ENCODE data around the gene VWF.
"Not testable (repeated sequence)": the region's sequence is repeated elsewhere in the genome, so short reads cannot be mapped to it uniquely, and the experiment has no call there.

VWF gene

GRCh38 chr12:6145564-6145963, 21.1 kb upstream of the VWF start:
- no peak for DNase-seq

- DNase-seq: no peak
These were observed 18.8 kb upstream of the VWF start for GRCh38 chr12:6143303-6143675.

GRCh38 chr12:6142368-6143302, 18.2 kb upstream of the VWF start:
- DNase-seq: not testable (repeated sequence)

GRCh38 chr12:6141731-6142367, 17.4 kb upstream of the VWF start:
- not testable (repeated sequence) for DNase-seq

- peak; percentile 9 for DNase-seq
These were observed 16.4 kb upstream of the VWF start for GRCh38 chr12:6140651-6141447.

- no peak for DNase-seq
These were observed 10.6 kb upstream of the VWF start for GRCh38 chr12:6135071-6135470.

- no peak for DNase-seq
These were observed 9.2 kb upstream of the VWF start for GRCh38 chr12:6133642-6134041.

GRCh38 chr12:6132496-6132895, 8.0 kb upstream of the VWF start:
- no peak for DNase-seq

- DNase-seq: no peak
These were observed 789 bp upstream of the VWF start for GRCh38 chr12:6125310-6125608.

- DNase-seq: no peak
These were observed 1.2 kb downstream of the VWF start for GRCh38 chr12:6123258-6123657.

GRCh38 chr12:6122201-6122600, 2.3 kb downstream of the VWF start:
- no peak for DNase-seq

- DNase-seq: no peak
These were observed 3.5 kb downstream of the VWF start for GRCh38 chr12:6120796-6121473.

GRCh38 chr12:6118891-6119568, 5.4 kb downstream of the VWF start:
- no peak for DNase-seq

GRCh38 chr12:6116471-6117021, 7.9 kb downstream of the VWF start:
- no peak for DNase-seq

GRCh38 chr12:6115389-6115788, 9.1 kb downstream of the VWF start:
- DNase-seq: no peak

GRCh38 chr12:6114476-6114870, 10.0 kb downstream of the VWF start:
- DNase-seq: no peak

- DNase-seq: no peak
These were observed 10.6 kb downstream of the VWF start for GRCh38 chr12:6113691-6114475.

GRCh38 chr12:6112004-6112403, 12.5 kb downstream of the VWF start:
- no peak for DNase-seq

GRCh38 chr12:6110006-6110405, 14.5 kb downstream of the VWF start:
- DNase-seq: no peak

GRCh38 chr12:6106218-6106617, 18.3 kb downstream of the VWF start:
- DNase-seq: no peak

GRCh38 chr12:6104842-6105241, 19.6 kb downstream of the VWF start:
- no peak for DNase-seq
